GM23338 (cell line): ENCODE data around the gene PIGR. TPM values are rescaled to one million over a fixed set of nuclear protein-coding genes. Genes with fewer than 3 reads are reported as not detected.

Source experiments
- ATAC-seq: fragments of 200-7000 bp; cut with Tn5 transposase; 3 replicates; pipeline ENCODE4 v1.9.1; 2020
- DNase-seq: peaks from one replicate; pipeline ENCODE4 v3.0.0-alpha.2; 2015; ENCODE audit warnings: low spot score
- H2AFZ ChIP-seq: fragments of 200-600 bp; sonication (generic); 2 replicates; pipeline ENCODE4 v1.8.0; 2016; ENCODE audit warnings: antibody characterized with exemption, mild to moderate bottlenecking, moderate library complexity
- H3F3A ChIP-seq: fragments of 200-600 bp; sonication (generic); replicated peaks from 2 replicates; pipeline ENCODE4 v1.8.0; 2017; ENCODE audit warnings: antibody characterized with exemption, mixed run types, low read depth
- H3K27ac ChIP-seq: fragments of 200-600 bp; sonication (generic); 2 replicates; pipeline ENCODE4 v1.6.1; 2016; ENCODE audit warnings: low read depth
- H3K27me3 ChIP-seq: fragments of 200-600 bp; sonication (generic); 2 replicates; pipeline ENCODE4 v1.8.0; 2016; ENCODE audit warnings: mild to moderate bottlenecking, mixed run types, moderate library complexity; ENCODE audit not compliant: insufficient read depth
- H3K36me3 ChIP-seq: fragments of 200-600 bp; sonication (generic); 2 replicates; pipeline ENCODE4 v1.8.0; 2016; ENCODE audit warnings: mild to moderate bottlenecking; ENCODE audit not compliant: insufficient read depth
- H3K4me1 ChIP-seq: fragments of 200-600 bp; sonication (generic); 2 replicates; pipeline ENCODE4 v1.8.0; 2016; ENCODE audit warnings: mild to moderate bottlenecking, moderate library complexity; ENCODE audit not compliant: insufficient read depth
- H3K4me2 ChIP-seq: fragments of 200-600 bp; sonication (generic); 2 replicates; pipeline ENCODE4 v1.7.1; 2017; ENCODE audit warnings: mixed run types
- H3K4me3 ChIP-seq: fragments of 200-600 bp; sonication (generic); 2 replicates; pipeline ENCODE4 v1.6.1; 2016; ENCODE audit warnings: mixed run types
- H3K79me2 ChIP-seq: fragments of 200-600 bp; sonication (generic); replicated peaks from 2 replicates; pipeline ENCODE4 v1.8.0; 2017; ENCODE audit warnings: mild to moderate bottlenecking; ENCODE audit not compliant: insufficient read depth
- H3K9me2 ChIP-seq: fragments of 200-600 bp; sonication (generic); 2 replicates; pipeline ENCODE4 v1.8.0; 2017; ENCODE audit not compliant: insufficient read depth
- H4K20me1 ChIP-seq: fragments of 200-600 bp; sonication (generic); replicated peaks from 2 replicates; pipeline ENCODE4 v1.8.0; 2017; ENCODE audit warnings: mild to moderate bottlenecking; ENCODE audit not compliant: insufficient read depth
- H3K27ac Mint-ChIP-seq: 2 replicates; pipeline ENCODE4 v1.8.0; 2020; ENCODE audit warnings: inconsistent platforms, mild to moderate bottlenecking, moderate library complexity, mixed read lengths
- H3K27me3 Mint-ChIP-seq: 3 replicates; pipeline ENCODE4 v1.8.0; 2022; ENCODE audit warnings: low read depth, mild to moderate bottlenecking, moderate library complexity, mixed read lengths, inconsistent platforms; ENCODE audit not compliant: insufficient read depth, poor library complexity
- H3K36me3 Mint-ChIP-seq: 3 replicates; pipeline ENCODE4 v1.8.0; 2021; ENCODE audit warnings: low read depth, mild to moderate bottlenecking, inconsistent platforms, moderate library complexity, mixed read lengths
- H3K4me1 Mint-ChIP-seq: 3 replicates; pipeline ENCODE4 v1.8.0; 2020; ENCODE audit warnings: mild to moderate bottlenecking, inconsistent platforms, mixed read lengths
- H3K4me3 Mint-ChIP-seq: 3 replicates; pipeline ENCODE4 v1.8.0; 2021; ENCODE audit warnings: moderate library complexity, mild to moderate bottlenecking, inconsistent platforms, mixed read lengths
- H3K9me3 Mint-ChIP-seq: 3 replicates; pipeline ENCODE4 v1.8.0; 2020; ENCODE audit warnings: moderate library complexity, mild to moderate bottlenecking, inconsistent platforms, mixed read lengths
- CREB1 ChIP-seq: fragments of 250-450 bp; sonication (Bioruptor Pico); IDR thresholded peaks from 2 replicates; pipeline ENCODE4 v1.5.0; 2020; ENCODE audit warnings: low read depth, mild to moderate bottlenecking, moderate library complexity
- EZH2 ChIP-seq: fragments of 200-600 bp; sonication (generic); IDR thresholded peaks from one replicate; pipeline ENCODE4 v1.8.0; 2017; ENCODE audit warnings: antibody characterized with exemption, mild to moderate bottlenecking, low read depth; ENCODE audit not compliant: unreplicated experiment
- EZH2phosphoT487 ChIP-seq: fragments of 200-600 bp; sonication (generic); IDR thresholded peaks from one replicate; pipeline ENCODE4 v1.8.1; 2018; ENCODE audit warnings: antibody characterized with exemption; ENCODE audit not compliant: unreplicated experiment
- JUNB ChIP-seq: IDR thresholded peaks from one replicate; pipeline ENCODE4 v1.6.1; 2016; ENCODE audit warnings: antibody characterized with exemption; ENCODE audit not compliant: unreplicated experiment
- NANOG ChIP-seq: IDR thresholded peaks from 2 replicates; pipeline ENCODE4 v1.6.1; 2016; ENCODE audit warnings: antibody characterized with exemption, borderline replicate concordance
- POLR2AphosphoS5 ChIP-seq: IDR thresholded peaks from 2 replicates; pipeline ENCODE4 v1.6.1; 2016; ENCODE audit warnings: antibody characterized with exemption, low read depth
- REST ChIP-seq: IDR thresholded peaks from one replicate; pipeline ENCODE4 v1.6.1; 2018; ENCODE audit warnings: antibody characterized with exemption; ENCODE audit not compliant: unreplicated experiment
- STAT1 ChIP-seq: IDR thresholded peaks from one replicate; pipeline ENCODE4 v1.6.1; 2016; ENCODE audit warnings: antibody characterized with exemption; ENCODE audit not compliant: unreplicated experiment
- ZNF114 ChIP-seq: fragments of 250-450 bp; sonication (Bioruptor Pico); IDR thresholded peaks from 2 replicates; pipeline ENCODE4 v1.5.0; 2020; ENCODE audit warnings: mild to moderate bottlenecking, moderate library complexity
- ZNF331 ChIP-seq: fragments of 250-450 bp; sonication (Bioruptor Pico); IDR thresholded peaks from 2 replicates; pipeline ENCODE4 v1.5.0; 2020; ENCODE audit warnings: low read depth, mild to moderate bottlenecking, moderate library complexity
- ZNF462 ChIP-seq: fragments of 250-450 bp; sonication (Bioruptor Pico); IDR thresholded peaks from 2 replicates; pipeline ENCODE4 v1.5.0; 2020; ENCODE audit warnings: mild to moderate bottlenecking, moderate library complexity
- polyA plus RNA-seq: library from polyadenylated mRNA; unstranded; fragments of >200 nt; fragmentation: Nextera tagmentation; extraction: Ambion mirVana; gene quantifications from 2 replicates; pipeline ENCODE4 v1.2.1, GENCODE V29; 2016
- total RNA-seq: library from RNA; depleted of rRNA; stranded (reverse); fragments of >200 nt; shearing (Covaris generic); gene quantifications from 2 replicates; pipeline ENCODE4 v1.2.3, GENCODE V29; 2014
- TF ChIP-seq, protein P1 (sequence below), 2 experiments: fragments of 200-600 bp in 1 of 2; sonication (generic) in 1 of 2; conservative IDR thresholded peaks; 2 replicates each; pipeline versions ENCODE4 v1.5.1 to v1.6.1; 2016 to 2017; ENCODE audit warnings: antibody characterized with exemption in 2 of 2, low read depth in 2 of 2, mild to moderate bottlenecking in 2 of 2, moderate library complexity in 1 of 2
- TF ChIP-seq, protein P2 (sequence below): IDR thresholded peaks from 2 replicates; pipeline ENCODE4 v1.6.1; 2016; ENCODE audit warnings: antibody characterized with exemption

The PIGR gene
- total and polyA plus RNA-seq, 2 experiments from 2014 or later: not detected

DNA sequence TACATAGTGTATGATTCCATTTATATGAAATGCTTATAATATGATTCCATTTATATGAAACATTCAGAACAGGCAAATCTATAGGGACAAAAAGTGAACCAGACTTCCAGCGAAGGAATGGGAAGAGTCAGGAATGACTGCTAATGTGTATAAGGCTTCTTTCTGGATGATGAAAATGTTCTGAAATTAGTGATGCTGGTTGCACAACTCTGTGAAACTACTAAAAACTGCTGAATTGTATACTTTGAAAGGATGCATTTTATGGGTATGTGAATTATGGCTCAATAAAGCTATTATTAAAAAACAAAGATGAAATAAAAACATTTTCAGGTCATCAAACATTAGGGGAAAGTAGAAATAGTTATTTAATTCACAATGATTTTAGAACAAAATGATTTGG is 63.1 kb downstream of the PIGR start:
- DNase-seq: no peak
- H3K27ac ChIP-seq: no peak overlapping the region
- H4K20me1 ChIP-seq: no peaks in the 10 kb centered on the region
- H3K4me2 ChIP-seq: no peak overlapping the region
- no peaks in the 10 kb centered on the region for H3F3A ChIP-seq
- no peaks in the 10 kb centered on the region for H3K4me1 ChIP-seq
- peaks cover 2% of the 10 kb centered on the region for H3K27me3 Mint-ChIP-seq
- ATAC-seq: no peak
- H3K36me3 ChIP-seq: 0 out of 2 replicates have a peak, but pooled peaks cover 5% of the 10 kb centered on the region
- no peak overlapping the region for H3K4me3 Mint-ChIP-seq
- H3K4me1 Mint-ChIP-seq: no peaks in the 10 kb centered on the region
- no peak overlapping the region for H2AFZ ChIP-seq
- no peaks in the 10 kb centered on the region for H3K27me3 ChIP-seq
- no peak for TF ChIP-seq CREB1 (CRISPR knock-in tag)
- TF ChIP-seq NANOG: no peak
- TF ChIP-seq EZH2: no peak
- TF ChIP-seq POLR2AphosphoS5: no peak
- TF ChIP-seq, protein P1, sequence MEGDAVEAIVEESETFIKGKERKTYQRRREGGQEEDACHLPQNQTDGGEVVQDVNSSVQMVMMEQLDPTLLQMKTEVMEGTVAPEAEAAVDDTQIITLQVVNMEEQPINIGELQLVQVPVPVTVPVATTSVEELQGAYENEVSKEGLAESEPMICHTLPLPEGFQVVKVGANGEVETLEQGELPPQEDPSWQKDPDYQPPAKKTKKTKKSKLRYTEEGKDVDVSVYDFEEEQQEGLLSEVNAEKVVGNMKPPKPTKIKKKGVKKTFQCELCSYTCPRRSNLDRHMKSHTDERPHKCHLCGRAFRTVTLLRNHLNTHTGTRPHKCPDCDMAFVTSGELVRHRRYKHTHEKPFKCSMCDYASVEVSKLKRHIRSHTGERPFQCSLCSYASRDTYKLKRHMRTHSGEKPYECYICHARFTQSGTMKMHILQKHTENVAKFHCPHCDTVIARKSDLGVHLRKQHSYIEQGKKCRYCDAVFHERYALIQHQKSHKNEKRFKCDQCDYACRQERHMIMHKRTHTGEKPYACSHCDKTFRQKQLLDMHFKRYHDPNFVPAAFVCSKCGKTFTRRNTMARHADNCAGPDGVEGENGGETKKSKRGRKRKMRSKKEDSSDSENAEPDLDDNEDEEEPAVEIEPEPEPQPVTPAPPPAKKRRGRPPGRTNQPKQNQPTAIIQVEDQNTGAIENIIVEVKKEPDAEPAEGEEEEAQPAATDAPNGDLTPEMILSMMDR (conservative IDR thresholded peaks at IDR 0.05; ENCODE audit: low read depth in 2 of 2): no peak
- TF ChIP-seq JUNB: no peak
- no peak for TF ChIP-seq STAT1
- no peak for TF ChIP-seq REST
- TF ChIP-seq, protein P2, sequence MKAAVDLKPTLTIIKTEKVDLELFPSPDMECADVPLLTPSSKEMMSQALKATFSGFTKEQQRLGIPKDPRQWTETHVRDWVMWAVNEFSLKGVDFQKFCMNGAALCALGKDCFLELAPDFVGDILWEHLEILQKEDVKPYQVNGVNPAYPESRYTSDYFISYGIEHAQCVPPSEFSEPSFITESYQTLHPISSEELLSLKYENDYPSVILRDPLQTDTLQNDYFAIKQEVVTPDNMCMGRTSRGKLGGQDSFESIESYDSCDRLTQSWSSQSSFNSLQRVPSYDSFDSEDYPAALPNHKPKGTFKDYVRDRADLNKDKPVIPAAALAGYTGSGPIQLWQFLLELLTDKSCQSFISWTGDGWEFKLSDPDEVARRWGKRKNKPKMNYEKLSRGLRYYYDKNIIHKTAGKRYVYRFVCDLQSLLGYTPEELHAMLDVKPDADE: no peak
- TF ChIP-seq ZNF462 (CRISPR knock-in tag): no peak
- TF ChIP-seq ZNF331 (CRISPR knock-in tag): no peak
- TF ChIP-seq ZNF114 (CRISPR knock-in tag): no peak
- no peak for TF ChIP-seq EZH2phosphoT487
- H3K9me2 ChIP-seq: no peaks in the 10 kb centered on the region
- no peak overlapping the region for H3K27ac Mint-ChIP-seq
- no peak overlapping the region for H3K4me3 ChIP-seq
- H3K36me3 Mint-ChIP-seq: peaks cover 4% of the 10 kb centered on the region; the same call in 1 of the 3 replicates
- H3K79me2 ChIP-seq: no peaks in the 10 kb centered on the region
- H3K9me3 Mint-ChIP-seq: peaks cover 15% of the 10 kb centered on the region
